SKM-1 treated with dmso at 0.1 percent for 144 hours (cell line): ENCODE data around the gene TBC1D22A.
"Not testable (repeated sequence)": the region's sequence is repeated elsewhere in the genome, so short reads cannot be mapped to it uniquely, and the experiment has no call there.

Experiments used
- DNase-seq: peaks from one replicate; lab custom pipeline; 2025; ENCODE audit not compliant: unreplicated experiment; lab: John Stamatoyannopoulos, UW

The TBC1D22A gene

DNA sequence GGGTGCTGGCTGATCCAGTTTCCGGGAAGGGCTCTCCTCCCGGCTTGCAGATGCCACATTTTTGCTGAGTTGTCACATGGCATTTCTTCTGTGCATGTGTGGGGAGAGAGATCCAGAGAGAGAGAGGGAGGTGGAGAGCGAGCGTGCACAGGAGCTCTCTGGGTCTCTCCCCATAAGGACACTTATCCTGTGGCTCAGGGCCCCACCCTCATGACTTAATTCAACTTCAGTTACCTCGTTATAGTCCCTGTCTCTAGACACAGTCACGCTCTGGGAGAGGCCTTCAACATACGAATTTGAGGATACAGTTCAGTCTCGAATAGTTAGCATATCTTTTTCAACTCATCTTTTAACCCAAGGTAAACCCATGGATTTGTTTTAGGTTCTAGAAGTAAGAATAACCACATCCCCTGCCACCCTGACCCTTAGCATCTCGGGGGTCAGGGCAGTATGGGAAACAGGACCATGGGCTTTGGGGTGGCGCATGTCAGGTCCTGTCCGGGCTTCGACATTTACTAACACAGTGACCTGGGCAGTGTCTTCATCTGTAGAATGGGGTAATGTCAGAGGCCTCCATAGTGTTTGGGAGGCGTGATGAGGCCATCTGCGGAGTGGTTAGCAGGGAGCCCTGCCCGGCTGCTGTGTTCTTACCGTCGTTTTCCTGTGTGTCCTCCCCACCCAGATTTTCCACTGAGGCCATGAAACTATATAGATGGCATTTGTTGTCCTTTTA, 46.9 kb downstream of the TBC1D22A start:
- DNase-seq: no peak

DNA sequence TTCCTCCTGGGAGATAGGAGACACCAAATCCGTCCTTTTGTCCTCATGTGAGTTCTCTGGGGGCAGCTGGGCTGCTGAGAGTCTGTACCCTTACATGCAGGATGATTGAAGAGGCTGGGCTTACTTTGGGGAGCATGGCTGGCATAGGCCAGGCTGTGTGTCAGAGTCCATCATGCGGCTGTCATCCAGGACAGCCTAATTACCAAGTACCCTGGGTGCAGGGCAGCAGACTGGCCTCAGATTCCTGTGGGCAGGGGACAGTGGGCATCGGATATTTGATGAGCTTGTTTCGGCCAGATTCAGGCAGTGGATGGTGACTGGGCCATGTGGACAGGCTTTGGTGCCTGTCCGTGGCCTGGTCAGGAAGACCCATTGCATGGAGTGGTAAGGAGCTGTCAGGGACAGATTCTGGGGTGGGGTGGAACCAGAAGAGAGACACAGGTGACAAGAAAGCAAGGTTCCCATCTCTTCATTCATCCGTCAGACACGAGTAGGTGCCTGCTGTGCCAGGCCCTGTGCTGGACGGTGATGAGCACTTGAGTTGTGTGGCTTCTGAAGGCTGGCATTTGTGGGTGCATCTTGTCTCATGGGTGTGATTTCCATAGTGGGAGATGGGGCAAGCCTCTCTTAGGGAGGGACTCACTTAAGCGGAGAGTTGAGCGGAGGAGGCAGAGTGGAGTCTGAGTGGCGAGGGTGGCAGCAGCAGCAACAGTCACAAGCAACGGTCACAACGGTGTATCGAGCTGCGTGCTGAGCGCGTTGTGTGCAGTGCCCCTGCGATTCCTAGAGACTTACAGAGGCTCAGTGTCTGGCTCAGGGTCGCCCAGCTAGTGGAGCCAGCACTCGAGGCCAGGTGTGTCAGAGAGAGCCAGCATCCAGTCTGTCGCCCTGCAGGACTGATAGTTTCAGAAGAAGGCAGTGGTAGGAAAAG, 48.7 kb downstream of the TBC1D22A start:
- no peak for DNase-seq

DNA sequence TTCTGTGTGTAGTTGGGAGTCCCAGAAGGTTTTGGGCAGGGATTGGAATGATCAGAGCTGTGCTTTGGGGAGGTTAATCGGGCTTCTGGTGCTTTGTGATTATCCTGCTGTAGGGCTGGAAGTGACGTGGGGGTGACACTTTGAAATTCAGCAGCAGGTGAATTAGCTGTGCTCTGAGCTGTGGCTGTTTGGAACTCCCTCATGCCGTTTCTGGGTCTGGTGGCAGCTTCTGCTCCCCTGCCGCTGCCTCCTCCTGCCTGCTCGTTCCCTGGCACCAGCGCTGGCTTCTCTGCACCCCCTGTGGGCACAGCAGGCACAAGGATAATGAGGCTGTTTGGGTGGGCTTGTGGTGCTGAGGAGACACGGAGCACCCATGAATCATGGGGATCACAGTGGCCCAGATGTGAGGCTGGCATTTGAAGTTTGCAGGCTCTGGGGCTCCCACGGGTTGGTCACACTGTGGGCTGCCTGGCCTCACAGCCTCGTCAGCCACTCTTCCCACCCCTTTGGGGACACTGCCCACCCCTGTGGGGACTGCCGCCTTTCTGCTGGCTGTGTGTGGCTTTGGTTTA, 49.7 kb downstream of the TBC1D22A start:
- no peak for DNase-seq

DNA sequence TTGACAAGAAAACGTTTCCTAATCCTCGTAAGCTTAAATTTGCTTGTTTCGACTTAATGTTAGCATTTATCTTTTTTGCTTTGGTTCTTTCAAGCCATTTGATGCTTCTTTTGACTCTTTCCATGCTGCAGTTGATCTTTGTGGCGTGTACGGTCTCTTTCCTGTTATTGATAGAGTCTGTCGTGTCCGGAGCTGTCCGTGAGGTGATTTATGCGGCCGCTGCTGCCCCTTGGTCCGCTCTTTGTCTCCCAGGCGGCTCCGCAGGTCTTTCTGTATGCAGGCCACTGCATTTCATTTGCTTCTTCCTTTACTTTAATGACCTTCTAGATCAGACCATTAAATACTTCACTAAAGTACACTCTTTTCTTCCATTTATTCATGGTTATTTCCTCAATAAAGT, 50.3 kb downstream of the TBC1D22A start:
- DNase-seq: no peak

DNA sequence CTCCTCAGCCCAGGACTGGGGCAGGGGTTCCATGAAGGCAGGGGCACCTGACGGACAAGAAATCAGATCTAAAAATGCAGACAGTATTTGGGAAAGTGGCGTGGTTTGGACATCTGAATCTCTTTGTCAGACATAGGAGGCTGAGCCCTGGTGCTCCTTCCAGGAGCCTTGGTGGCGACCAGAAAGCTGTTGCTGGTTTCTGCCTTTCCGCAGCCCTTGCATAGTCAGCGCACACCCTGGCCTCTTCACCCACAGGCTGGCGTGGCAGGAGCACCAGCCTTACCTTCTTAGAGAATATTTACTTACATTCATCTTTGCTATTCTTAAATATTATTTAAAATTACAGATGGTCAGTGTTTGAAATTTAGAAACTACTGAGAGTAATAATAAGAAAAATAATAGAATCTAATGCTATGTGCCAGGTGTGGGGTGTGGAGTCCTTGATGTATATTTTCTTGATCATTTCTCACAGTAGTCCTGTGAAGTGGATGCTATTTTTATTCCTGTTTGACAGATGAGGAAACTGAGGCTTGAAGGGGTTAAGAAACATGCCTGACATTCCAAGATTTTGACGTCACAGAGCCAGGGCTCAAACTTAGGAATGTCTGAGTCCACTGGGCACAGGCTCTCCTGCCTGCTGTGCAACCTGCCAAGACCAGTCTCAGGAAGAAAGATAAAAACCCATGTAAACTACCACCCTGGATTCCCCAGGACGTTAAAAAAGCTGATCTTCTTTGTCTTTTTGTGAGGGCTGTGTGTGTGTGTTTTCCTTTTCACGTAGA, 51.6 kb downstream of the TBC1D22A start:
- DNase-seq: no peak

DNA sequence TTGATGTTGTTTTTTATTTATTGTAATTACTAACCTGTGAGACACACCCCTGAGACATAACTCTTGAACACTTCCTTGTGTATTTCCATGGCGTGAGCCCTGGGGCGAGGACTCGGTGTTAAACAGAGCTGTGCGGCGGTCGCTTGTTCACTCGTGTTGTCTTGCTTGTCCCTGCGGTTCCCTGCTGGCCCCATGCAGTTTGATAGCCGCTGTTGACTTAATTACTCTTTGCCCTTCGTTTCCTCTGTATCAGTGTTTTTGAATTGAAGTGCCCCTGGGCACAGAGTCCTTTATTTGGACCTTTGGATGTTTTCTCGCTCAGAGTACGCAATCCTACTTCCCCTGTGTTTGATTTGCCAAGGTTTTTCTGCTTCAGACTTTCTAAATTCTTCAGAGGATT, 52.7 kb downstream of the TBC1D22A start:
- no peak for DNase-seq

DNA sequence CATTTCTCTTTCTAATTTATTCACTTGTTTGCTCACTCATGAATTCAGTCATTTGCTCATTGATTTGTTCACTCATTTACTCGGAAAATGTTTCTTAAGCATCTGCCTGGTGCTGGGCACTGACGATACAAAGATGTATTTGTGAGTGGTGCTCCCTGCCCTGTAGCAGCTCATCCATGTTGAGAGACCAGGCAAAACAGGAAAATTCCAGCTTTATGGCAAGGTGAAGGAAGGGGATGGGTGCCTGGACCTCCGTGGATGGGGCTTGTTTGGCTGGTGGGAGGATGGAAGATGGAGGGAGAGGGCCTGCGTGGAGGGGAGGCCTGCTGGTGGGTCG, 53.1 kb downstream of the TBC1D22A start:
- no peak for DNase-seq

DNA sequence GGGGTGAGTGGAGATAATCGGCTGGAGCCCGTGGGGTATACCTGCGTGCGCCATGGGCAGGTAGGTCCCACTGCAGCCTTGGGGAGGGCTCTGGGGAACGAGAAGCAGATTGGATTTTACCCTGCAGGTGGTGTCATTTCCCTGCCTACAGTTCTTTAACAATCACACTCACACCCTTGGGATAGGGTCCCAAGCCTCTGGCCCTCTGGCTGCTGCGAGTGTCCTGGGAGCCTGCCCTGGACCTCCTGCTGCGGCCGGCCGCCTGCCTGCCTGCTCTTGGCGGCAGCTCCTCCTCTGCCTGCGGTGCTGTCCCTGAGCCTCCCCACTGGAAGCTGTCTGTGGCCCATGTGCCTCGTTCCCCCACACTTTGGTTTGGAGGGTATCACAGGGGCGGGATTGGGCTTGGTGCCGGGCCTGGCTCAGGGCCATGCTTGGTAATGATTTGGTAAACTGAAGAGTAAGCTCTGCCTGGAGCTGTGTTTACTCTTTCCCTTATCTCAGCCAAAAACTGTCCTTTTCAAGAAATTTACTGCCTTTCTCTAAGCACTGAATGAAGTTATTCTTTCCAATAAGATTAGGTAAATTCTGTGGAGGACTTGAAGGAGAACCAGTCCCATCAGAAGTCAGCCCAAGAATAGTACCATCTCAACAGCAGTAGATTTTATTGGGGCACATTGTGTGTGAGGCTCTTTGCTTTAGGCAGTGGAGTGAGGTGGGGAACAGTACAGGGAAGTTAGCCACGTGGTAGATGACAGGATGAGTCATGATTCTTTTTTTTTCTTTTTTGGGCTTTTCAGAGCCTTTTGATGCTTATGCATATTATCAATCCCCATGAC, 53.7 kb downstream of the TBC1D22A start:
- DNase-seq: no peak

DNA sequence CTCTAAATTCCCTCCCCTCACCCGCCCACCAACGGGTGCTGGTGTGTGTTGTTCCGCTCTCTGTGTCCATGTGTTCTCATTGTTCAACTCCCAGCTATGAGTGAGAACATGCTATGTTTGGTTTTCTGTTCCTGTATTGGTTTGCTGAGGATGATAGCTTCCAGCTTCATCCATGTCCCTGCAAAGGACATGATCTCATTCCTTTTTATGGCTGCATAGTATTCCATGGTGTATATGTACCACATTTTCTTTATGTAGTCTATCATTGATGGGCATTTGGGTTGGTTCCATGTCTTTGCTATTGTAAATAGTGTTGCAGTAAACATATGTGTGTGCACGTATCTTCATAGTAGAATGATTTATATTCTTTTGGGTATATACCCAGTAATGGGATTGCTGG, 54.9 kb downstream of the TBC1D22A start:
- DNase-seq: not testable (repeated sequence)

DNA sequence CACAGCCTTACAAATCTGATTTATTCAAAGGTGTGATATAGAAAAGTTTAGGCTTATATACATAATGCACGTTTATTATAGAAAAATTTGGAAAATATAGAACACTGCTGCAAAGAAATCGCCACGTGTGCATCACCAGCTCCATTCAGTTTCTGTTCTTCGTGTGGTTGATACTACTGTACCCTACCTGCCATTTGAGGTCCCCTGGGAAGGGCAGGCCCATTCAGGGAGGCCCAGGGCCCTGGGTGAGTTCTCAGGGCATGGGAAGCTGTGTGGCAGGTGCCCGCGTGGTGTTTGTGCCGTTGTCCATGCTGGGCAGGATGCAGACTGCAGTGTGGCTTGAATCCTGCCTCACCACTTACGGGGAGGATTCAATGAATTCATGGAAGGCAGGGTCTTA, 60.8 kb downstream of the TBC1D22A start:
- DNase-seq: no peak

DNA sequence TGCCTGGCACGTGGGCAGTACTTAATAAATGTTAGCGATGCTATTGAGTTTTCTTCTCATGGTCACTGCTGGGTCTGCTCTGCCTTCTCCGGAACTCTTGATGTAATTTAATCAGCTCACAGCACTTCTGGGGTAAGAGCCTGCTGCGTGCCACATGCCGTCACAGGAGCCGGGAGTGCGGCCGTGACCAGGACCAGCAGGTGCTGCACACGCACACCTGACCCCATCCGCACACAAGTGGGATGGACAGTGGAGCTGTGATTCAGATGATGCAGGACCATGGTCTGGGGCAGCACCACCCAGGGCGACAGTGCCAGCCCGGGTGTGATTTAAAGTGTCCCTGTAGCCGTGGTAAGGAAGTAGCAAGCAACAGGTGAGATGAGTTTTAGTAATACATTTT, 61.2 kb downstream of the TBC1D22A start:
- DNase-seq: no peak

DNA sequence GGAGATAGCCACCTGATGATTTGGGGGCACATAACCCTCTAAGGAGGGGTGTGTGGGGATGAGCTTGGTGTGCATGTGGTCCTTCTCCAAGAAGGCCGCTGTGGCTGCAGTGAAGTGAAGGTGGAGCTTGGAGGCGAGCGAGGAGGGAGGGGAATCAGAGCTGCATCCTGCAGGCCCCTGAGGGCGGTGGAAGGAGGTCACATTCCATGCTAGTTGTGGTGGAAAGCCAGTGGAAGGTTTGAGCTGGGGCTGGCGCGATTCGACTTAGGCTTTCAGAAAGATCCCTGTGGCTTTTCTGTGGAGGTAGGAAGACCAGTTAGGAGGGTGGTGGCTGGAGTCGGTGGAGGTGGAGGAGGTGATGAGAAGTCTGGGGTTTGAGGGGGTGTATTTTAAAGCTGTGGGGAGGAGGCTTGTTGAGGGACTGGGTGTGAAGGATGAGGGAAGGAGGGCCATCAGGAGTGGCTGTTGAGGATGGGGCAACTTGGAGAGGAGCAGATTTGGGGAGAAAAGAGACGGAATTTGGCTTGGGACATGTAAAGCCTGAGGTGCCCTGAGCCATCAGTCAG, 62.0 kb downstream of the TBC1D22A start:
- no peak for DNase-seq

DNA sequence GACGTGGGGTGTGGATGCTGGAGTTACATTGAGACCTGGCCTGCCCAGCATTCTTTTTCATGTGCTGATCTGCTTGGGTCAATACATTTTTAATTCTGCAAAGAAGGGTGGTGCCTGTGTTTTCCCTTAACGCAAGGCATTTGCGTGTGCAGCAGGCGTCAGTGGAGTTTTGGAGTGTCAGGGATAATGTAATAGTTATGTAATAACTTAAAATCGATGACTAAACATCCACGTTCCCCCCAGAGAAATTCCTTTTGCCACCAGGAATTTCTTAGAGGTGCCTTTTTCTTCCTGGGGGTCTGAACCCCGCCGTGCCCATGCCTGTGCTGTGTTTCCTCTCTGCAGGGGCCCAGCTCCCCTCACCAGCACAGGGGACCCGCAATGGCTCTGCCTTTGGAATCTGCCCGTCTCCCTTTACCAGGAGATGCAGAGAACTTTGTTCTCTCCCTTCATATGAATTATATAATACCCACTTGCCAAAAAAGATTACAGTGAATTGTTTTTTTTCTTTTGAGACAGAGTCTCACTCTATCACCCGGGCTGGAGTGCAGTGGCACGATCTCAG, 62.6 kb downstream of the TBC1D22A start:
- DNase-seq: no peak

DNA sequence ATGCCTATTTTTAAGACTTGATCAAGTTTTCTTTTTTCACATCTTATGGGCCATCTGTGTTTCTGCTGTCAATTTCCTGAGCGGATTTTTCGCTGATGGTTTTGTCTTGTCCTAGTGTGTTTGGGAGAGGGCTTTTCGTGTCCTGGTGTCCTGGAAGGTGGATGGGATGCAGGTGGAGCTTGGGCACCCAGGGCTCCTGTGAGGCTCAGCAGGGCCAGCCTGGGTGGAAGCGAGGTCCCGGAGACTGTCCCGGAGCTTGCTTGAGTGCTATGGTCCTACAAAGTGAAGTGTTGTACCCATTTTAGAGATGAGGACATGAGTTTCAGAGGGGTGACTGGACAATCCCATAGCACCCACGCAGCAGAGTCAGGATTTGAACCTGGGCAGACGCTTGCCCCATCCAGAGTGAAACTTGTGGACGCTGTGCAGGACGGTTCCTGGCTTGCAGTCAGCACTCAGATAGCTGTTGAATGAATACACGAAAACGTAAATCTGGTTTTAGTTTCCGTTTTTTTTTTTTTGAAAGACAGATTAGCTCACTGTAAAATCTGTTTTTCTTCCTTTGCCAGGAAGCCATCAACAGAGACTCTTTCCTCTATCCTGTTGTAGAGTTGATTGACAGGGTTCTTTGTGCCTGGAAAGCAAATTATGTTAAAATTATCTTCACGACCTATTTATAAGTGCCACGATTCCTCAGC, 64.1 kb downstream of the TBC1D22A start:
- DNase-seq: no peak

DNA sequence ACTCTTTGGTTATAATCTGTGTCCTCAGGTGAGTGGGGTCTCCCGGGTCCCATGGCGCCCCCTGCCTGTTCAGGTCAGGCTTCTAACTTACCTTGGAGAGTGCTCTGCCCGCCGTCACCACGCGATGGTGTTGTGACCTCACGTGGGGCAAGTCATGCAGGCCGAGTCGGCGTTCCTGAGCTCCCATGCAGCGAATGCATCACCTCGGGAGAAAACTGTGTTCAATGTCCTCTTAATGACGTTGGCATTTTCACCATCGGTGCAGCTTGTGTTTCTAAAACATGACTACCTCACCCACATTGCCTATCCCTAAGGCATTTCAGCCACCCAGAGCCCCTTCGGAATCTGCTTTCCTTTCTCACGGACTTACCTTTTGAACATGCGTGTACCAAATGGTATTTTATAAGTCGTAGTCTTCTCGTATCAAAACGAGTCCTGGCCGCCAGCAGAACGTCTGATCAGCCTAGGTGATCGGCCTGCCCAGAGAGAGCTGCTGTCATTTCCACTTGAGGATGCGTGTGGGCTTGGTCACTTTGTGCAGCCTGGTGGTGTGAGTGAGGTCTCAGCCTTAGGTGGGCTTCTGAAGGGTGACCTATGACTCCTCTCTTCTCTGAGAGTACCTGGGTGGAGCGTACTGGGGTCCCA, 64.8 kb downstream of the TBC1D22A start:
- DNase-seq: no peak

DNA sequence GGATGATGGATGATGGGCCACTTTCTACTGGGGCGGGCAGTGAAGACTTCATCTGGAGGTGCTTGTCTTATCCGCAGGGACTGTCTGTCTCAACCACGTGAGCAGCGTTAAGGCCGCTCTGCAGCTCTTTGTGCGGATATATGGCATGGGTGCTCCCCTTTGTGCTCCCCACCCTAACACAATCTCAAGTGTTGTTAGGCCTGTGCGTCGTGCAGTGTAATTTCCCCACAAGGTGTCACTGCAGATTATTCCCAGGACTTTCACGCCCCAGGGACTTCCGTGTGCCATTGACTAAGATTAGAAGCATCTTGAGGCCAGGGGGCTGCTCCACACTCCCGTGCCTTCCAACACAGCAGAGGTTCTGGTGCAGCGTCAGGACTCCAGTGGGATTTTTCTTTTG, 65.3 kb downstream of the TBC1D22A start:
- DNase-seq: no peak

DNA sequence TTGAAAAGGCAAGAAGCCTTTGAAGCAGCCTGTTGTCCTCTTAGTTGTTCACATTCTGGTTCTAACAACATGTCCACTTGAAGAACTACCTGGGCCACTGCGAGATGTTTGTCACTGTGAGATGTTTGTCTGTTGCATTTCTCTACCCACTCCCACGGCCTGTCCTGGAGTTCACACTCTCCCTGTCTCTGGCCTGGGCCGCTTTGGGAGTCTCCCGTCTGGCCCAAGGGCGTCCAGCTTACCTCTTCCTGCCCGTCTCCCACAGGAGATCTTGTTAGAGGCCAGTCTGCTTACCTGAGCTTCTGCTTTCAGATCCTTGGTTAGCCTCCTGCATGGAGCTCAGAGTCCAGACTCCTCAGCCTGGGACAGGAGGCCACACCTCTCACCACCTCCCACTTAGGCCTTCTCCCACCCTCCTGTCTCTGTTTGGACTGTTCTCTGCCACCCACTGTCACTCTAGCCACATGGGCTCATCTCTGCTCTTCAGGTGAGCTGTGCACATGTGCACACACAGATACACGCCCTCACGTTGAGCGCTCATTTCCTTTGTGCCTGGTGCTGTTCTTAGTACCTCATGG, 66.0 kb downstream of the TBC1D22A start:
- DNase-seq: no peak

DNA sequence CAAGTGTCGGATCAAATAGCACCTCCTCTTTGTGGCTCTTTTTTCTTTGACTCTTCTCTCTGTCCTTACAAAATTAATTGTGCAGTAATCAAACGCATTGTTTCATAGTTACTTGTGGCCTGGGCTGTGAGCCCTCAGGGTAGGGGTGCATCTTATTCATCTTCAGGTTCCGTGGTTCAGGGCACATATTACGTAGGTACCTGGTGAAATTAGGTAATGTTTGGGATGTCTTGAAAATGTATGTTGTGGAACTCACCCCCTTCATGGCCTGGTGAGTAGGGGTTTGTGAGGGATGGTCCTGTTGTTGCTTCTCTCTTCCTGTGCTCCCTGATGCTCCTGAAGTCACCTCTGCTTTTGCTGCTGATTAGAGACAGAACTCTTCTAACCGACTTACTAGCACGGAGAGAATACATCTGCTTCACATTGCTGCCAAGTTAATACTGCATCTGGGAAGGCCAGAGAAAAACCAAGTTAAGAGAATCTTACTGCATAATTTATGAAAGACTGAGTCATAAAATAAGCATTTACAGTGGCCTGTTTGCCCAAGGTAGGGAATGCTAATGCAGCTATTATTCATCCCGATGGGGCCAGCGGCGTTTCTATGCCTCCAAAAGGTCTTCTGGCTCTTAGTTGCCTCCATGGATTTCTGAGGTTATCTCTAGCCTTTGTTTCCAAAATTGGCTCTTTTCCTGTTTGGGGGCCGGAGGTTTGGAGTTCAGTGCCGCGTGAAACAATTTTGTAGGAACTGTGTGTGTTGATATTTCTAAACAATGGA, 66.9 kb downstream of the TBC1D22A start:
- DNase-seq: no peak
